NCI-H1048 (cell line): ENCODE results near the gene UNC5A.

Experiments used
- DNase-seq: peaks from one replicate; lab custom pipeline; 2025; lab: John Stamatoyannopoulos, UW

UNC5A gene

GRCh38 chr5:176821441-176821840 lies 11.1 kb downstream of the UNC5A start:
- DNase-seq = no peak

DNA sequence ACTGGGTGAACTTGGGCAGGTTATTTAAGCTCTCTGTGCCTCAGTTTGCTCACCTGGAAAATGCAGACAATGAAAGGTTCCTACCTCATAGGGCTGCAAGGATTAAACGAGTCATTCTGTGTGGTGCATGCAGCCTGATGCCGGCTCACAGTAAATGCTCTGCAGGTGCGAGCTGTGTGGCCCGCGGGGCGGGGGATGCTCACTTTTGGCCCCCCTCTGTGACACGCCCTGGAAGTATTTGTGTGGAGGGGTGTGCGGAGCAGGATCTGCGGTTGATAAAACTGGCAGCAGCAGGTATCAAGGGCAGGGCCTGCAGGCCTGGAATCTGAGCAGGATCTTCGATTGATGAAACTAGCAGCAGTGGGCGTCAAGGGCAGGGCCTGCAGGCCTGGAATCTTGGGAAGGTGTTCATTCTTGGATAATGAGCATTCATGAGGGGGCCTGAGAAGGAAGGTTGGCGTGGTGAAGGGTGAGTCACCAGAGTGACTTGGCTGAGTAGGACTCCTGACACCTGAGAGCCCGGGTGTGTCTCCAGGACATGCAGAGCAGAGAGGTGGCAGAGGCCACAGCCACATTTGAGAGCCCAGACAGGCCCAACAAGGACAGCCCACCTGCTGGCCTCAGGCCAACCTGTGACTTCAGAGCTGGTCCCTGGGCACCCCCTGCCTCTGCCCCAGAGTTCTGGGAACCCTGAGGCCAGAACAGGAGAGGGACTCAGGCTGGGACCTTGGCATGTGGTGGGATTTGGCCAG lies 11.9 kb downstream of the UNC5A start:
- DNase-seq = no peak

DNA sequence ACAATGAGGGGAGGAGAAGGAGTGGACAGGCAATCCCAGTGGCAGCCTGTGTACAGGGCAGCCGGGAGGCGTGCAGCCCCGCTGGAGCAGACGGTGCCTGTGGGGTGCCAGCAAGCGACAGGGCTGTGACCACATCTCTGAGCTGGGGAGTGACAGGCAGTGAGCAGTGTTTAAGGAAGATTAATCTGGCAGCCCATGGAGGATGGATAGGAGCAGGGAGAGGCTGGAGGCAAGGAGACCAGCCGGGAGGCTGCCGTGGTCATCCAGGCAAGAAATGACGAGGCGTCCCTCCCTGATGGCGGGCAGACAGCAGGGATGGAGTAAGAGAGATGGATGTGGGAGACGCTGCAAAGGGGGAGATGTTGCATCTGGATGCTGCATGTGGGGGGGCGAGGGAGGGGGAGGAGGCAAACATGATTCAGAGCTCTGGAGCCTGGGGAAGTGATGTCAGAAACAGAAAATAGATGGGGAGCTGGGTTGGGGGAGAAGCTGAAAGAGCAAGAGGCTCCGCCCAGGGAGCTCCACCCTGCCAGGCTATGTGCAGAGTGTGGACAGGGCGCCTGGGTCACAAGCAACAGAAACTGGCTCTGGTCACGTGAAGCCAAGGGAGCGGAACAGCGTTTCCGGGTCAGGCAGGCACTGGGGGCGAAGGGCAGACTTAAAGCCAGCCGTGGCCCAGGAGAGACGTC lies 12.6 kb downstream of the UNC5A start:
- DNase-seq = no peak

GRCh38 chr5:176823869-176824412 lies 13.6 kb downstream of the UNC5A start:
- DNase-seq = no peak

DNA sequence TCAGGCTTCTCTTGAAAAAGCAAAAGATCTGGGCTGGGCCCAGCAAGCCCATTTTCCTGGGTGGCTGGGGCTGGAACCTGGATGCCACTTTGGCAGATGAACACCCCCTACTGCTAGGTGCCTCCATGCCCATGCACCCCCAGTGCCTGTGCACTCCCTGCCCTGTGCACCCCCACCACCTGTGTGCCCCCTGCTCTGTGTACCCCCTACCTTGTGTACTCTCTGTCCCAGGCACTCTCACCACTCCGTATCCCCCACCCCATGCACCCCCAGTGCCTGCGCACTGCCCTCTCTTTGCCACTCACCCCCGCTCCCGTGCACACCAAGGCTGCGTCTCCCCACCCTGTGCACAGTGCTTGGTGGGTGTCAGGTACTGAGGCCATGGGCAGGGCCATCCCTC lies 14.2 kb downstream of the UNC5A start:
- no peak for DNase-seq

DNA sequence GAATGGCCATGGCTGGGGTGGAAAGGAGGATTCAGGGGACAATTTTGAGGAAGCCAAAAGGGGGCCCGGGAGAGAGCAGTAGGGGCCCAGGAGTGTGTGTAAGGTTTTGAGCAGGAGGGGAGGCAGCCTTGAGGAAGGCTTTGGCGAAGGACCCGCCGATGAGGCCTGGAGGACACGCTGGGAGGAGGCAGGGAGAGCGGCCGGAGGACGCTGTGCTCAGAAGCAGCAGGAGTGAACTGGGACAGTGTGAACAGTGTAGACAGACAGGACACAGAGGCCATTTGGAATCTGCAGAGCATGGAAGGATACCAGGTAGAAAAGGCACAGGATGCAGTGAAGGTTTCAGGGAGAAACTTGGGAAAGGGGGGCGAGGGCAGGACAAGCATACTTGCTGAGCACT lies 14.9 kb downstream of the UNC5A start:
- no peak for DNase-seq

- no peak for DNase-seq
Measured at GRCh38 chr5:176825957-176826356, 15.6 kb downstream of the UNC5A start.

GRCh38 chr5:176827736-176828414 lies 17.5 kb downstream of the UNC5A start:
- no peak for DNase-seq

GRCh38 chr5:176829320-176829719 lies 19.0 kb downstream of the UNC5A start:
- DNase-seq = no peak

GRCh38 chr5:176830422-176830994 lies 20.1 kb downstream of the UNC5A start:
- DNase-seq = no peak

DNA sequence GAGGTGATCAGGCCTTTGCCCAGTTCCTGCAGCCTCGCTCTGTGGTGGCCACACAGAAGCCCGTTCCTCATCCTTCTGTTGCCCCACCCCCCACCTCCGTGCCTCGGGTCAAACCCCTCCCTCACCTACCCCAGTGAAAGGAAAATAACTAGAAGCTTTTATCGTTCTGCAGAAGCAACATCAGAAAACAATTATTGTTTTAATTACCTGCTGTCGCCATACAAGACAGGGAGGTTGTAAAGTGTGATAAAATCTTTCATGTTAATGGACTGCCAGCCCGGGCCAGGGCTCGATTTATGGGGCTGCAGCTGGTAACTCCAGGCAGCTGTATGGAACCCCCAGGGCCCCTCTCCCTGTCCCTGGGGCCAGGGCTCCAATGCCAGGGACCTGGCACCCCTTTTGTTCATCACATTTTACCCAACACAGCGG lies 20.6 kb downstream of the UNC5A start:
- DNase-seq = no peak

DNA sequence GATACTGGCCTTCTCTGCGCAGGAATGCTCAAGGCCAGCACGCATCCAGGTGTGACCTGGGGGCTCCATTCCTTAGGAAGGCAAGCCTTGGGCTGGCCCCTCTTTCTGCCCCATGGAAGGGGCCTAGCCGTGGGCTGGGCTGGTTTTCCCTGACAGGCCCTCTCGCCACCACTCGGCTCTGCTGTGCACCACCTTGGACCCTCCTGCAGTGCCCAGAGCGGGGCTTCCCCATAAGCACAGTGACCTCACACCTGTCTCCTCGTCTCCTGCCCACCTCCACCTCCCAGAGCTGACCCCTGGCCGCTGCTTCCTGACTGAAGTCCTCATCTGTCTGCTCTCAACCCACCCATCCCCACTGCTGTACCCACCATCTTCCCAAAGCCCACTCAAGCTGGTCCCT lies 21.1 kb downstream of the UNC5A start:
- DNase-seq = no peak

DNA sequence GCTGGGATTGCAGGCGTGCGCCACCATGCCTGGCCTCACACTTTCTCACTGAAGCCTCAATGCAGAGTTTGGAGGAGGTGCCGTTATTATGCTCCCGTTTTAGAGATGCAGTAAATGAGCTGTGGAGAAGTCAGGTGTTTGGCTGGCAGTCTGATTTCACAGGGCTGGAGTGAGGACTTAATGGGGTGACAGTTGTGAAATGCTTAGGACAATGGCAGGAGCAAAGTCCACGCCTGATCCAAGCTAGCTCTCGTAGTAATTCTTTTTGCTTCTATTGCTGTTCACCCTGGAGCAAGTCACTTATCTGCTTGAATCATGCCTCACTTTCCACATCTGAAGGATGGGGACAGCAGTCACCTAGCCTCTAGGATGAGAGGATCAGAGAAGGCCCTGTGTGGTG lies 21.8 kb downstream of the UNC5A start:
- no peak for DNase-seq

GRCh38 chr5:176833286-176833685 lies 22.9 kb downstream of the UNC5A start:
- DNase-seq = no peak

DNA sequence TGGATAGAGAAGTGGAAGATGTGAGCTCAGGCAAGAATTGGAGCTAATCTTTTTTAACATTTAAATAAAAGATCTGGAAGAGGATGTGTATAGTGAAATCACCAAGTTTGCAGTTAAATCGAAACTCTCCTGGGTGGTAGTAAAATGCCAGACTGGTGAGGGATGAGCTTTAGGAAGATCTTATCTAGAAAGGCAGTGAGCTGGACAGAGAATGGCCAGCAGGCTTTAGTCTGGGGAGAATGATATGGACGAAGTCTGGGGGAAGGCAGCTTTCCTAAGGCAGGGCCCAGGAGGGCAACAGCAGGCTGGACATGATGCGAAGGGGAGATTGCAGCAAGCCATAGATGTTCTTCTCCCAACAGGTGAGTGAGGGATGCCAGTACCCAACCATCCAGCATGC lies 25.6 kb downstream of the UNC5A start:
- DNase-seq = no peak

GRCh38 chr5:176836811-176837706 lies 26.7 kb downstream of the UNC5A start:
- DNase-seq = no peak

DNA sequence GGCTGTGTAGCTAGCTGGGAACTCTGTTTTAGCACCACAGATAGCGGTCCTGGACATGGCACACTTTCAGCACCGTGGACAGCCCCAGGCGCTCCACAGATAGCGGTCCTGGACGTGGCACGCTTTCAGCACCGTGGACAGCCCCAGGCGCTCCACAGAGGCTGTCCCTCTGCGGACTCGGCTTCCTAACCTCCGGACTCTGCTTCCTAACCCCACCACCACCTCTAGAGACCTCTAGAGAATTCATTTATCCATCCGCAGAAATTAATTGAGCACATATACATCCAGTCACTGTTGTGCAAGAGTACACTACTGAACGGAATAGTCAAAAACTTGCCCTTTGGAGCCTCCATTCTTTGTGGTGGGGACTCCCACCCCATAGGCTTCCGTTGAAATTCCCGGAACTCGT lies 27.4 kb downstream of the UNC5A start:
- peak; percentile 58 for DNase-seq

DNA sequence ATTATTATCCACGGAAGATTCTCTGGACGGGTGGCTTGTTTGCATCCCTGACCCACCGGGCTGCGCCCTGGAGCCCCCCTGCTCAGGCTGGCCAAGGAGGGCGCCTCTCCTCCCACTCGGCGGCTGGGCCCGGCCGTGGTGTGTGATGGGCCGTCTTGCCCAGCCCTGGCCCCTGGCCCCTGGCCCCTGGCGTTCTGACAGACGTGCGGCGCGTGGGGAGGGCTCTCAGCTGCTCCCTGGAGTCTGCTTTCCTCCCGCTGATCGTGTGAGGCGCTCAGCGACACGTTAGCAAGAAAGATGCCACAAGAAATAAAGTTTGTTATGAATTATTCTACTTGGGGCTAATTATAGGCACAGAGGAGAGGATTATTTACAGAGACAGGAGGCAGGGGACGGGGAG lies 33.3 kb downstream of the UNC5A start:
- DNase-seq = no peak

DNA sequence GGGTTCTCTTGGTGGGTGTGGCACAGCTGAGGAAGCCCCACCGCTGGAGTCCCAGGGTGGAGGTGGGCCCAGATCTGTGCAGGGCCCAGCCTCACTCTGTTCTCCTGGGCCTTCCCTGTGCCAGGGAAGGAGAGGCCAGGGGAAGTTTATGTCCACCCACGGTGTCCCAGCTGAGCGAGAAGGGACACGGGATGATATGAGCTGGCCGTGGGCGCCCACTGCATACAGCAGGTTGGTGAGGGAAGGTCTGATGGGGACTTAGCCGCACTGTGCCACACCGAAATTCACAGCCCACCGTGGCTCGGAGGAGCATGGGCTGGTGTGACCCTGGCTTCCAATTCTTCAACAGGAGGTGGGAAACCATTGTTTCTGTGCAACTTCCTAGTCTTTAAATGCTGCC lies 33.9 kb downstream of the UNC5A start:
- DNase-seq = no peak

DNA sequence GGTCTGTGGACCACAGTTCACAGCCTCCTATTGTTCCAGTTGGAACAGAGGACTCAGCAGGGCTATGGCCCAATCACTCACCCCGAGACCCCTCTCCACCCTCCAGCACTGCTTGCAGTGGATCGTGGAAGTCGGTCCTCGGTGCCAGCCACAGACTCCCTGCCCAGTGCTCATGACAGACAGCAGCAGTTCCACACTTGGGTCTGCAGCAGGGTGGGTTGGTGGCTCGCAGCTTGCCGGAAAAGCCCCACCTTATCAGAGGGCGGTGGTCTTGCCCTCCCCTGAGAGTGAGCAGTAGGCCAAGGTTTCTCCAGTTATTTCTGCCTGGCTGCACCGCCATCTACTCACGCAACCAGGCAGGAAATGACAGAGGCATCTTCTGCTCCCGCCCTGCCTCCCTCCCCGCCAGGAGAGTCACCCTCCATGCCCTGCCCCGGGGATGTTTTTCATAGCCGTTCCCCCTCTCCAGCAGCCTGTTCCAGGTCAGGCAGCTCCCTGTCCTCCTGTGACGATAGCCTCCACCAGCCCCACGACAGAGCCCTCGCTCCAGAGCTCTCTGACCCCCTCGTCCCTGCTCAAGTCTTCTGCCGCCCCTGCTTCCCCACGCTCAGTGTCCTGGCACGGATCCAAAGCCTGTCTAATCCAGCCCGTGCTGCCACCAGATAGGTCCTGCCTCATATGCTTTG lies 34.5 kb downstream of the UNC5A start:
- DNase-seq = no peak

- DNase-seq = no peak
Measured at GRCh38 chr5:176845392-176845713, 35.0 kb downstream of the UNC5A start.
